AML-193 (cell line): ENCODE data around the gene TRIM7.
"Not testable (repeated sequence)": the region's sequence is repeated elsewhere in the genome, so short reads cannot be mapped to it uniquely, and the experiment has no call there.

ENCODE experiments used
- DNase-seq, 2 experiments: peaks; one replicate each; lab custom pipeline; 2025; lab: John Stamatoyannopoulos, UW

TRIM7 gene

DNA sequence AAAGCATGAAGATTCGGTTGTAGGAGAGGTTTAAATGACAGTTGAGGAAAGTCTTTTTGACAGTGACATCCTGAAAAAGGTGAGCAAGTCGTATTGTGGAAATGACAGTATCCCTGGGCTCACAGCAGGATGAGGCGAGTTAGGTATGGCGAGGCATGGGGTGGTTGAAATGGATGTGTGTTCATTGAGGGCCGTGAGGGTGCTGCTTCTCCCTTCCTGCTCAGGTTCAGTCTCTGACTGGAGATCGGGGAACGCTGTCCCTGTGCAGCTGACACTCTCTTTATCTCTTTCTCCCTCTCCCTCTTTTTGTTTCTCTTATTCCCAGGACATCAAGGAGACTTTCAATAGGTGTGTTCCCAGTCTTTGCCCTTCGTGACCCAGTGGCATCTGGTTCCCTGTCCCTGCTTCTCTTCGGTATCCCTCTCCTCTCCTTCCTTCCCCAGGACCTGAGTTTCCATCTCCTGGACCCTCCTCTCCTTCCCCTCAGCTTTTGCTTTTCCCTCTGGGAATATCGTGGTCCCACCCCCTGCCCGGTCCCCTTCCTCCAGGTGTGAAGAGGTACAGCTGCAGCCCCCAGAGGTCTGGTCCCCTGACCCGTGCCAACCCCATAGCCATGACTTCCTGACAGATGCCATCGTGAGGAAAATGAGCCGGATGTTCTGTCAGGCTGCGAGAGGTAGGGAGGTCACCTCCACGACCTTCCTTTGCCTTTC lies 28.2 kb upstream of the TRIM7 start:
- DNase-seq = no peak

DNA sequence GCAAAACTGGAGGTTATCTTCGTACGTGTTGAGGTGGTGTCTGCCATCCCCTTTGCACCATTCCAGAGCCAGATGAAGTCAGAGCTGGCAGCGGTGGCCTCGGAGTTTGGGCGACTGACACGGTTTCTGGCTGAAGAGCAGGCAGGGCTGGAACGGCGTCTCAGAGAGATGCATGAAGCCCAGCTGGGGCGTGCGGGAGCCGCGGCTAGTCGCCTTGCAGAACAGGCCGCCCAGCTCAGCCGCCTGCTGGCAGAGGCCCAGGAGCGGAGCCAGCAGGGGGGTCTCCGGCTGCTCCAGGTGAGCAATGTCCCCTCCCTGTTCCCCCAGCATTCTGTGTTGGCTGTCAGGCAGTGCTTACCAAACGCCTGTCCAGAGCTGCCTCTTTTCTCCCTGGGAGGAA lies 27.6 kb upstream of the TRIM7 start:
- no peak for DNase-seq

DNA sequence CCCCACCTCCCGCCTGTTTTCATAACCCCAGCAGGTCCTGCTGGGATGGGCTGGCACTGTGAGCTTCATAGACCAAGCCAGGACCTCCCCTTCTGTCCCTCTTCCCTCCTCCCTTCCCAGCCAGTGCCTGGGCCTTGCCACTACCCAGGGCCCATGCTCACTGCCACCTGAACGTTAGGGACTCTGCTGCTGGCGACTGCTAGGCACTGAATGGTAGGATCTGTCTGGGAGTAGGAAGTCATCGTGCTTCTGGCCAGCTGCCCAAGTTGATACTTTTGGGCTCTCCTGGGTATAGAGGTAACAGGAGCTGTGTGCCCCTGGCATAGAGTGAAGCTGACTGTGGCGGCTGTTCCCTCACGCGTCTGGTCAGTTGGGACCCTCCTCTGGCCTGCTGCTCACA lies 26.4 kb upstream of the TRIM7 start:
- DNase-seq = no peak

DNA sequence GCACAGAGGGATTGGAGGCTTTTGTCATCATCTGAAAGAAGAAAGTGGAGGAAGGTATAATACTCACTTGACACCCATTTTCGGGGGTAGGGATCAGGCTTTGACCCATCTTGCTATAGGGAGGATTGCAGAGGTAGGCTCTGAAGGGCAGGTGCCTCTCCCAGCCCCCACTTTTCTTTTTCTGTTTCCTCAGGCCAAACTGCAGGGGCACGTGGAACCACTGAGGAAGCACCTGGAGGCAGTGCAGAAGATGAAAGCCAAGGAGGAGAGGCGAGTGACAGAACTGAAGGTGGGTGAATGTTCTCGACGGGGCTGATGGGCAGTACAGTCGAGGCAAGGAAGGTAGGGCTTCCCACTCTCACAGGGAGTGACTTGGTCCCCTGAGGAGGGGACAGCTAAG lies 25.6 kb upstream of the TRIM7 start:
- DNase-seq = no peak

DNA sequence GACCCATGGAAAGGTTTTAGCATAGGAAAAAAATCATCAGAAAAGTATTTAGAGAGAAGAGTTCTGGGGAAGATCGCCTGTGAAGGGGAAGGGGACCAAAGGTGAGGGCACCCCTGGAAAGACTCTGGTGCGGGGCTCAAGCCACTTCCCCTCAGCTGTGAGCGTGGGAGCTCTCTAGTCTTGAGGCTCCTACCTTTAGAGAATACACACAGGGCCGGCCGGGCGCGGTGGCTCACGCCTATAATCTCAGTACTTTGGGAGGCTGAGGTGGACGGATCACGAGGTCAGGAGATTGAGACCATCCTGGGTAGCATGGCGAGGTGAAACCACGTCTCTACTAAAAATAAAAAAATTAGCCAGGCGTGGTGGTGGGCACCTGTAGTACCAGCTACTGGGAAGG lies 25.0 kb upstream of the TRIM7 start:
- no peak for DNase-seq

DNA sequence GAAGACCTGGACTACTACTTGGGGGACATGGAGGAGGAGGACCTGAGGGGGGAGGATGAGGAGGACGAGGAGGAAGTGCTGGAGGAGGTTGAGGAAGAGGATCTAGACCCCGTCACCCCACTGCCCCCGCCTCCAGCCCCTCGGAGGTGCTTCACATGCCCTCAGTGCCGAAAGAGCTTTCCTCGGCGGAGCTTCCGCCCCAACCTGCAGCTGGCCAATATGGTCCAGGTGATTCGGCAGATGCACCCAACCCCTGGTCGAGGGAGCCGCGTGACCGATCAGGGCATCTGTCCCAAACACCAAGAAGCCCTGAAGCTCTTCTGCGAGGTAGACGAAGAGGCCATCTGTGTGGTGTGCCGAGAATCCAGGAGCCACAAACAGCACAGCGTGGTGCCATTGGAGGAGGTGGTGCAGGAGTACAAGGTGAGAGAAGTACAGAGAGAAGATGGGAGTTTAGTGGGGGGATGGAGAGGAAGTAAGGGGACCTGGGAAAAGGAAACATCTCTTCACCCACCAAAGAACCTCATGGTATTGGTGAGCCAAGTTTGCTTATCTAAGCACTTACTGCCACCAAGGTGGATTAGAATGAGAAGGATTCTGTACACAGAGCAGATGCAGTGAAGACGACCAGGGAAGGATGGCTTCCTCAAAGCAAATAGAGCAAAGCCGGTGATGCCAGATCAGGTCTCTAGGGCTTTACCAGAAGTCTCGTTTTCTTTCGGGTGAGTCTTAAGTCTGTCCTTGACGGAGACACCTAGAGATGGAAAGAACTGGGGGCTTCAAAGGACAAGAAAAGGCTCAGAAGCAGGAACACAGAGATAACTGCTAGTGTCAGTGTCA lies 19.6 kb upstream of the TRIM7 start:
- no peak for DNase-seq

DNA sequence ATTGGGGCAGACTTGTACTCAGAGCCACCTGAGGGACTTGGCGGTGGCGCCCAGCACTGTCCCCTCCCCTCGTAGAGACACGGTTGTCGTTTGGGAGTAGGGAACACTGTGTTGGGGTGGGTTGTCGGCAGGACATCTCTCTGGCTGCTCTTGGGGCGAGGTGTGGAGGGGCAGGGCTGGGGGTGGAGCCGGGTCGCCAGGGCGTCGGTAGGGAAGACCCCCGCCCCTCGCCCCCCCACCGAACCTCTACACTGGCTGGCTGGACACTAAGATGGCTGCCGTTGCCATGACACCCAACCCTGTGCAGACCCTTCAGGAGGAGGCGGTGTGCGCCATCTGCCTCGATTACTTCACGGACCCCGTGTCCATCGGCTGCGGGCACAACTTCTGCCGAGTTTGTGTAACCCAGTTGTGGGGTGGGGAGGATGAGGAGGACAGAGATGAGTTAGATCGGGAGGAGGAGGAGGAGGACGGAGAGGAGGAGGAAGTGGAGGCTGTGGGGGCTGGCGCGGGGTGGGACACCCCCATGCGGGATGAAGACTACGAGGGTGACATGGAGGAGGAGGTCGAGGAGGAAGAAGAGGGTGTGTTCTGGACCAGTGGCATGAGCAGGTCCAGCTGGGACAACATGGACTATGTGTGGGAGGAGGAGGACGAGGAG lies 18.9 kb upstream of the TRIM7 start:
- no peak for DNase-seq

DNA sequence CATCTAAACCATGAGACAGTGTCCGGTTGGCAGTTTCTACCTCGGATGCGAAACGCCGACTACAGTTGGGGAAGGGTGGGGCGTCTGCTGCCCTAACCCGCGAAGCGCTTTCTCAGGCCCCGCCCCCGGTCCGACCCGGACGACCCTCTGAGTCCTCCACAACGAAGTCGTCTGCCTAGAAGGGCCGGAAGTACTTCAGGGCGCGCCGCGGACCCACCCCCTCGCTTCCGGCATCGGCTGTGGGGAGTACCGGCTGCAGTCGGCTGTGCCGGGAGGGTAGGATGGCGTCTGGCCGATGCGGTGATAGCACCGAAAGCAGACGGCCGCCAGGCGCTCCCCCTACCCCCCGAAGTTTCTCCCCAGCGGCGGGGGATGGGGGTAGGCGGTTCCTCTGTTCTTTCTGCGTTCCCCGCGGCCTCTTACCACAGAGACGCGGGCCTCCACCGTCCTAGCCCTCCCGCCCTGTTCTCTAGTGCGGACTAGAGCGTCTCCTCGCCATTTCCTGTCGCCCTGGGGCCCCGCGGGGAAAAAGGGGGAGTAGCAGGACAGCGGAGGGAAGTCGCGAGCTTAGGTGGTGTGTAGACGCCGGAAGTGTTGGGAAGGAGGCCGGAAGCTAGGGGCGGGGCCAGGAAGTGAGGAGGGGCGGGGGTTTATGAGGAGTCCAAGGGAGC lies 18.2 kb upstream of the TRIM7 start, which contains the start of gene TRIM41:
Gene TRIM41 (plus strand): TSS at position 224 of the 671 bp plus-strand sequence. CDS start 719 bp downstream, outside the sequence.
- DNase-seq = no peak

DNA sequence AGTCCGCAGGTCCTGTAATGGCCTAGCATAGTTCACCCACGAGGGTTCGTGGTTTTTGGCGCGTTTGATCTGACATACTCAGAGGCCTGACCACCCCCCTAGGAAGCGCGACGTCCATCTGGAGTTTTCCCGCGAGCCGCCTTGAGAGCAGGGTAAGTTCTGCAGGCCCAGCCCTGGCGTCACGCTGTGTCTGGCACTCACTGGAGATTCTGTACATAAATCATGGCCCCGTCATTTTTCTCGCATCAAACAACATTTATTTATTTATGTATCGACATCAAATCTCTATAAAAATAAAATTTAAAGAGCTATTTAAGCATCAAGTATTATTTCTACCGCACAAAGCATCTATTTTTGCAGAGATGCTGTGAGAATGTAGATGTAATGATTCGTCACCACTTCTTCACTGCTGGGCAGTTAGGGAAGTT lies 17.6 kb upstream of the TRIM7 start:
- DNase-seq = no peak

DNA sequence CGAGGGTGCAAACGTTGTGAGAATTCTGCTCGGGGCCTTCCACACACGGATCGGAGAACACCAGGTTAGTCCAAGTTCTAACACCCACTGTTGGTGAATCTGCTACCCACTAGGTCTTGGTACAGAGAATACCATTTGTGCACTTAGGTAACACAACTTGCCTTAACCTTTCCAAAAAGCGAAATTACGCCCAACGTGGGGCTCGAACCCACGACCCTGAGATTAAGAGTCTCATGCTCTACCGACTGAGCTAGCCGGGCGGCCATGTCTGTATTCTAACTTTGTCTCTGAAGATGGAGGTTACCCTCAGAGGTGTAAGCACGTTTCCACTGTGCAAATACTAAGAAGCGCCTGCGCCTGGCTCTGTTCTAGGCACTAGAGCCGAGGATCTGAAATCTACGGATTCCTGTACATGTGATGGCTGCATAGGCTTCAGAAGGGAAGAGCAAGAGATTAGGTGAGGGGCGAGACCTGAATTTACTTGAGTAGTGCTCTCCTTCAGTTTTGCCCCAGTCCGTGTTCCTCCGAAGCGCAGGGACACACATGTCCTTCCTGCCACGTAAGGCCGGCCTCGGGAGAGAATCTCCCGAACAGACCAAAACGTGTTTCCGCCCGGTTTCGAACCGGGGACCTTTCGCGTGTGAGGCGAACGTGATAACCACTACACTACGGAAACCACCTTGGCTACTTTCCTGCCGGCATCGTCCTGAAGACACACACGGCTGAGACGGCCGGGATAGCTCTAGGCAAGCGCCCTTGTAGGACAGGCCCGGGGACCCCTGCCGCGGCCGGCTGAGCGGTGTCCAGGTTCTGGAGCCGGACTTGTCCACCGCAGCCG lies 17.0 kb upstream of the TRIM7 start:
- no peak for DNase-seq

DNA sequence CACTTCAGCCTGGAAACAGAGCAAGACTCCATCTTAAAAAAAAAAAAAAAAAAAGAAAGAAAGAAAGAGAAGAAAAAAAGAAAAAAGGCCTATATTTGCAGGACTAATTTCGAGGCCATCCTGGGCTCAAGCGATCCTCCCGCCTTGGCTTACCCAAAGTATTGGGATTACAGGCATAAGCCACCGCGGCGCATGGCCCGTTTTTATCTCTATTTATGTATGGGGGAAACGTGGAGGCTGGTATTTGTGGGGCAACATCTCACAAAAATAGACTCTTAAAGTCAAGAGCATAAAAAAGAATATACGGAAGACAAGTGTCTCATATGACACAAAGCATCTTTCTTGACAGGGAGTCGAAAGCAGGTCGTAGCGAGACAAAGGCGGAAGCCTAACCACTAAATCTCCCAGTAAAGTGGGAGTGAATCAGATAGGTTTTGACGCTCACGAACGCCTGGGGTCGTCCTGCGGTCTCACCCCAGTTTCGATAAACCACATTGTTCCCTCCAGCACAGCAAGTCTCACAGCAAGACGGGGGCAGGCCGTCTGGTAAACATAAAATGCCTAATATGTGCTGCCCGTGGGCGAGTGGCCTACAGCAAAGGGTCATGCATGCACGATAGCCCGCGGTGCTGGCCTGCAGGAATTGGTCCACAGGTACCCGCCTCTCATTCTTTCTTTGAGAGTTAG lies 16.3 kb upstream of the TRIM7 start:
- no peak for DNase-seq

DNA sequence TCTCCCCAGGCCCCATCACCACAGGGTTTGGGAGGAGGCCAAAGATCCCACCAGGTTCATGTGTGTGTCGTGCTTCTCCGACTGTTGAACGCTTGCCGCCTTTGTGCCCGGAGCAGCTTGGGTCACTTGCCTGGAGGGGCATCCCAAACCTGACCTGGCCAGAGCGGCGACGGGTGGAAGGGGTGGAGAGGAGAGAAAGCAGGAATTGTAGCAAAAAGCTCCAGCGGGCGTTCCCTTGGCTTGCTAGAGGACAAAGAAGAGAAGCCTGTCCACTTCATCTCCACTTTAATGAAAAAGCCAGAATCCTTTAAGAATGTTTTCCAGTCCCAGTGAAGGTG lies 15.2 kb upstream of the TRIM7 start:
- no peak for DNase-seq

DNA sequence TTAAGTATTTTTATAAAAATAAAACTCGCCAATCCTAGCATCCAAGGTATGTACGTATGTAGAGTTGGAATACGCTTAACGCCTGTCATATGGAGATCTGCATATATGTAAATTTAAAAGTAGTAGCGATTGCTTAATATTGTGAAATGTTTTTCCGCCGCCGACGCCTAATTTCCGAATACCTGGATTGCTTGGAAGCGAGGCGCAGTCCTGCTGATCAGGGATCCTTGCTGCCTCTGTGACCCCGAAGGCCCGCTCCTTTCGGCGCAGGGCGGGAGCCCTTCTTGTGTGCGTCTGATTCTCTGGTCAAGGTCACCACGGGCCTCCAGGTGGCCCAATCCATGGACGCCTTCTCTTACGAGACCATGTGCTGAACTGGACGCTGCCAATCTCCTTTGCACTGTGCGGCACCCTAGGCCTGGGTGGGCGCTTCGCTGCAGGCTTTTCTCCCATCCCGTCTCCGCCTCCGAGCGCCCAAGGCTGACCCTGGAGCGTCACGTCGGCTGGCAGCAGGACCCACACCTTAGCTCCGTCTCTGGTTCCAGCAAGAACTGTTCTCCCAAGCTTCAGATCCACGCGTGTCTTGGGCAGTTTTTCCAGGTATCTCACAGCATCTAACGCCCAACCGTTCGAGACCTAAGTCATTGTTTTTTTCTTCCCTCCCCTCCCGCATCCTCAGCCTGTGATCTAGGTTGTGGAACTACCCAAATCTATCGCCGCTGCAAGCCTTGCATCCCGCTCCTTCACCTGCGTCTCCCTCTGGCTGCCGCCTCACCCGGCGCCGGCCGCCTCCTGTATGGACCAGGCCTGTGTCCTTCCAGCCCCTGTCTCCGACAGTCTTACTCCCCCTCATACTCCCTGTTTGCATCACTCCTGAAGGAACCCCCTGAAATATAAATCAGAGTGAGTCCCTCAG lies 14.5 kb upstream of the TRIM7 start:
- DNase-seq = no peak

DNA sequence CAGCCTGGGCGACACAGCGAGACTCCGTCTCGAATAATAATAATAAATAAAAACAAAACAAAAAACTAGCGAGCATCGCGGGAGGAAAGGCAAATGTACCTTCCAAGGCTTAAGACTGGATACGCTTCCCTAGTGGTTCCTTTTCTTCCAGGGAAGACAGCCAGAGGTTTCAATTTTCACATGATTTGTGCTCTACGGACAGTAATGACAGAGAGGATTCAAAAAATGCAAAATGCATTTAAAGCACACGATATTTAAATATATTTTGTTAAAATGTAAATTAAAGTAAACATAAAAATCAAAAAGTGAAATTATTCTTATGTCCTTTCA lies 13.8 kb upstream of the TRIM7 start:
- no peak for DNase-seq

DNA sequence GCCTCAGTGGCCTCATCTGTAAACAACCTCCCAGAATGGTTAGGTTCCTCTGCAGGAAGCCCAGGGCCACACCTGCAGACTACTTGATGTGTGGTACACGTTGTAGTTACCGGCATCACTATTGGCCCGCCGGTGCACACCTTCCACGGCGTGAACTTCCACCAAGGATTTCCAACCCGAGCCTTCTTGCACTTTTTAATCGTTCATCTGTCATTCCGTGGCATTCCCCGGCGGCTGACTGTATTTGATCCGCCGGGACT lies 12.7 kb upstream of the TRIM7 start:
- DNase-seq = no peak

DNA sequence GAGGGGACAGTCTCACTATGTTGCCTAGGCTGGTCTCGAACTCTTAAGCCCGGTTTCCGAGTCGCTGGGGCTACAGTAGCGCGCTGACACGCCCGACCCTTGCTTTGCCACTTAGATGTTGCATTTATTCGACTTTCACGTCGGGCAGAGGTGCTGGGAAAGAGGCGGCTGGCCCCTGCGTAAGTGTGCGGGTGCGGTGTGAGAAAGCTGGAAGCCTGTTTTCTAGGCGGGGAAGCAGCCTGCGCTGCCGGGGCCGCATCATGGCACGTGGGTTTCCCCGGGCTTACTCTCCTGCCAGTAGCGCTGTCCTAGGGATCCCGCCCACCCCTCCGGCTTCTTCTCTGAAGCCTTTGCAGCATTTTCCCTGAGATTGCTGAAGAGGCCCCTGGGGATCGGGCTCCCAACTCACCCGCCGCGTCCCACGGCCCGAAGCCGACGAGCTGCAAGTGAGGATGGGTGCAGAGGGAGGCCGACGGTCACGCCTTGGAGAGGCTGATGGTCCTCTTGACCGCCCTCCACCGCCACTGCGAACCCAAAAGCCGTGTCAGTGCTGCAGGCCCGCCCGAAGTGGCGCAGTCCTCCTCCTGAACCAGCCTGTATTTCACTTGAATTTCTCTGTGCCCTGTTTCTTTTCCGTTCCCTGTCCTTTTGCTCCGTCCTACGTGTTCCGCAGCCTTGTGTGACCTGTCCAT lies 12.3 kb upstream of the TRIM7 start:
- DNase-seq = no peak

DNA sequence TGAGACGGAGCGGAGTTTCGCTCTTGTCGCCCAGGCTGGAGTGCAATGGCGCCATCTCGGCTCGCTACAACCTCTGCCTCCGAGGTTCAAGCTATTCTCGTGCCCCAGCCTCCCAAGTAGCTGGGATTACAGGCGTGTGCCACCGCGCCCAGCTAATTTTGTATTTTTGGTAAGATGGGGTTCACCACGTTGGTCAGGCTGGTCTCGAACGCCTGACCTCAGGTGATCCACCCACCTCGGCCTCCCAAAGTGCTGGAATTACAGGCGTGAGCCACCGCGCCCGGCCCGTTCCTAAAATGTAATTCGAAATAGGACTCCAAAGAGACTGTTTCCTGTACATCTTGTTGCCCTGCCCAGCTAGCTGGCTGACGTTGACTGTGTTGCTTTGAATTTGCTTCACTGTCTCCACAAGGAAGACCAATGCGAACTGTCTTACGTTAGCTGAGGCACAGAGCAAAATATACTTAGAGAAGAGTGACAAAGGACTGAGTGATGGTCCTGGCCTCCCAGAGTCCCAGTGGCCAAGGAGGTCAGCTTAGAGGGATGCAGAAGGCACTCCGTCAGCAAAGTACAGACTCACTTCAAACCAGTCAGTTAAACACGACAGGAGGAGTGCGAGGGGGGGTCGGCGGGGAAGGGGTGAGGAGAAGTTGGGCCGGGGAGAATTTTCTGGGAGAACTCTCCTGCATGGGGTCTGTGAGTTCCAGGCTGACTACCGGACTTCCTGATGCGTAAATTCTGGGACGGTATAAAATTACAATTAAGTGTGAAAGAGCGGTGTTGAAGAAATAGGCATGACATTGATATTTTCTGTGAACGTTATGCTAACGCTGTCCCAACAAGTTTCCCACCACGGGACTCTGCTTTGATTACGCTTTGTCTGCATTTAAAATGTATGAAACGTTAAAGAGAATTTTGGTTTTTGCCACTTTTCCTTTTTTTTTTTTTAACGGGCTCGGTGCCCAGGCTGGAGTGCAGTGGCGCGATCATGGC lies 11.3 kb upstream of the TRIM7 start:
- no peak for DNase-seq

DNA sequence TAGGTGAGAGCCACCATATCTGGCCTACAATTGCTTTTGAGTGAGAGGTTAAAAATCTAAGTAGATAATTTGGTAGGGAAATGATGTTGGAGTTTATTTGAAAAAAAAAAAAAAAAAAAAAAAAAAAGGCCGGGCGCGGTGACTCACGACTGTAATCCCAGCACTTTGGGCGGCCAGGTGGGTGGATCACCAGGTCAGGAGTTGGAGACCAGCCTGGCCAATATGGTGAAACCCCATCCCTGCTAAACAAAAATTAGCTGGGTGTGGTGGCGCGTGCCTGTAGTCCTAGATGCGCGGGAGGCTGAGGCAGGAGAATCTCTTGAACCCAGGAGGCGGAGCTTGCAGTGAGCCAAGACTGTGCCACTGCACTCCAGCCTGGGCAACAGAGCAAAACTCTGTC lies 9.3 kb upstream of the TRIM7 start:
- not testable (repeated sequence) for DNase-seq
